IMR-90 (cell line): Measurements from ENCODE around the gene SRMS. TPM values are rescaled to one million over a fixed set of nuclear protein-coding genes. Genes with fewer than 3 reads are reported as not detected.

Experiments used
- ATAC-seq: fragments of 200-7000 bp; cut with Tn5 transposase; 2 replicates; pipeline ENCODE4 v1.9.1; 2020; ENCODE audit warnings: low read depth, mild to moderate bottlenecking, moderate library complexity
- BruUV-seq: library from RNA; stranded (reverse); fragments of 400-500 nt; replicated peaks from 2 replicates; lab custom pipeline; 2021; lab: Mats Ljungman, UMichigan
- CTCF ChIA-PET: fragments of 300-600 bp; formaldehyde crosslinking; extraction: SDS; loops from one replicate; lab custom pipeline; 2021; ENCODE audit warnings: antibody characterized with exemption; lab: Yijun Ruan, JAX
- POLR2A ChIA-PET: fragments of 300-600 bp; sonication (Branson Sonifier 250); formaldehyde crosslinking; loops from one replicate; lab custom pipeline; 2022; ENCODE audit warnings: antibody characterized with exemption; ENCODE audit not compliant: unreplicated experiment; lab: Charles Lee
- DNase-seq: peaks from one replicate; pipeline ENCODE4 v3.0.0; 2013
- H2AFZ ChIP-seq: replicated peaks from 2 replicates; pipeline ENCODE3; 2013; ENCODE audit warnings: low read length, mild to moderate bottlenecking; ENCODE audit not compliant: poor library complexity
- H2AK5ac ChIP-seq: 2 replicates; pipeline ENCODE4 v1.6.1; 2013; ENCODE audit warnings: low read depth, low read length, inconsistent platforms
- H2AK9ac ChIP-seq: replicated peaks from 2 replicates; pipeline ENCODE3; 2013; ENCODE audit warnings: mild to moderate bottlenecking, low read depth, low read length, moderate library complexity; ENCODE audit not compliant: poor library complexity
- H2BK120ac ChIP-seq: 2 replicates; pipeline ENCODE4 v1.6.1; 2013; ENCODE audit warnings: low read depth, low read length, inconsistent platforms
- H2BK15ac ChIP-seq: 3 replicates; pipeline ENCODE4 v1.6.1; 2013; ENCODE audit warnings: low read depth, low read length, inconsistent platforms
- H2BK20ac ChIP-seq: 2 replicates; pipeline ENCODE4 v1.6.1; 2013; ENCODE audit warnings: low read depth, mild to moderate bottlenecking, inconsistent platforms, low read length, moderate library complexity
- H2BK5ac ChIP-seq: 2 replicates; pipeline ENCODE4 v1.6.1; 2013; ENCODE audit warnings: mild to moderate bottlenecking, low read depth, low read length, inconsistent platforms; ENCODE audit not compliant: poor library complexity, severe bottlenecking
- H3K14ac ChIP-seq: replicated peaks from 2 replicates; pipeline ENCODE4 v1.6.1; 2013; ENCODE audit warnings: low read depth, low read length, inconsistent platforms
- H3K18ac ChIP-seq: 2 replicates; pipeline ENCODE4 v1.6.1; 2013; ENCODE audit warnings: low read depth, low read length, control low read depth
- H3K23ac ChIP-seq: 2 replicates; pipeline ENCODE4 v1.6.1; 2013; ENCODE audit warnings: low read depth, low read length, inconsistent platforms
- H3K27ac ChIP-seq: 2 replicates; pipeline ENCODE4 v1.5.1; 2013; ENCODE audit warnings: mild to moderate bottlenecking, control low read depth, low read length; ENCODE audit not compliant: insufficient read depth
- H3K27me3 ChIP-seq: 2 replicates; pipeline ENCODE4 v1.6.1; 2013; ENCODE audit warnings: low read length; ENCODE audit not compliant: control insufficient read depth, insufficient read depth
- H3K36me3 ChIP-seq: 2 replicates; pipeline ENCODE4 v1.6.1; 2013; ENCODE audit warnings: low read length, mixed read lengths; ENCODE audit not compliant: control insufficient read depth, insufficient read depth
- H3K4ac ChIP-seq: 2 replicates; pipeline ENCODE4 v1.6.1; 2013; ENCODE audit warnings: low read depth, low read length, inconsistent platforms
- H3K4me1 ChIP-seq: 2 replicates; pipeline ENCODE4 v1.6.1; 2013; ENCODE audit warnings: low read length, mixed read lengths; ENCODE audit not compliant: control insufficient read depth, insufficient read depth
- H3K4me2 ChIP-seq: 2 replicates; pipeline ENCODE4 v1.6.1; 2013; ENCODE audit warnings: low read depth, mild to moderate bottlenecking, control low read depth, low read length, moderate library complexity
- H3K4me3 ChIP-seq: 2 replicates; pipeline ENCODE4 v1.5.1; 2013; ENCODE audit warnings: low read depth, mild to moderate bottlenecking, control low read depth, low read length, moderate library complexity; ENCODE audit not compliant: insufficient read depth
- H3K56ac ChIP-seq: 2 replicates; pipeline ENCODE4 v1.6.1; 2013; ENCODE audit warnings: low read length, inconsistent platforms; ENCODE audit not compliant: insufficient read depth; ENCODE audit errors: extremely low read depth
- H3K79me1 ChIP-seq, 2 experiments: 2 replicates each; pipeline ENCODE4 v1.6.1; 2013; ENCODE audit warnings: low read length in 2 of 2, inconsistent platforms in 1 of 2, low read depth in 1 of 2
- H3K9ac ChIP-seq: 2 replicates; pipeline ENCODE4 v1.6.1; 2013; ENCODE audit warnings: low read depth, low read length, control low read depth
- H3K9me1 ChIP-seq: 2 replicates; pipeline ENCODE4 v1.6.1; 2013; ENCODE audit warnings: low read length, inconsistent platforms; ENCODE audit not compliant: insufficient read depth
- H3K9me3 ChIP-seq: 2 replicates; pipeline ENCODE4 v1.6.1; 2013; ENCODE audit warnings: low read length; ENCODE audit not compliant: control insufficient read depth, insufficient read depth
- H4K20me1 ChIP-seq: 2 replicates; pipeline ENCODE4 v1.6.1; 2013; ENCODE audit warnings: low read length, inconsistent platforms; ENCODE audit not compliant: insufficient read depth
- H4K5ac ChIP-seq: 2 replicates; pipeline ENCODE4 v1.6.1; 2013; ENCODE audit warnings: mild to moderate bottlenecking, low read depth, low read length, control low read depth
- H4K8ac ChIP-seq, 2 experiments: 2 replicates each; pipeline ENCODE4 v1.6.1; 2013; ENCODE audit warnings: low read depth in 2 of 2, low read length in 2 of 2, control low read depth in 1 of 2, inconsistent platforms in 1 of 2
- H4K91ac ChIP-seq: 2 replicates; pipeline ENCODE4 v1.6.1; 2013; ENCODE audit warnings: low read depth, low read length, inconsistent platforms; ENCODE audit not compliant: insufficient read depth
- CHD1 ChIP-seq: IDR thresholded peaks from 2 replicates; pipeline ENCODE4 v1.6.1; 2012; ENCODE audit warnings: low read depth, low read length, improper control_type of control experiment
- CTCF ChIP-seq: conservative IDR thresholded peaks from 2 replicates; pipeline ENCODE4 v1.5.1; 2012; ENCODE audit warnings: mild to moderate bottlenecking, low read depth, low read length, improper control_type of control experiment
- MAZ ChIP-seq: IDR thresholded peaks from 2 replicates; pipeline ENCODE4 v1.6.1; 2012; ENCODE audit warnings: low read depth, mild to moderate bottlenecking, low read length, improper control_type of control experiment, moderate library complexity, borderline replicate concordance
- NFE2L2 ChIP-seq: fragments of 150-350 bp; IDR thresholded peaks from 2 replicates; pipeline ENCODE4 v1.6.1; 2016; ENCODE audit warnings: low read depth, mild to moderate bottlenecking, low read length
- RAD21 ChIP-seq: IDR thresholded peaks from 2 replicates; pipeline ENCODE4 v1.6.1; 2012; ENCODE audit warnings: low read length, improper control_type of control experiment
- RCOR1 ChIP-seq: IDR thresholded peaks from 2 replicates; pipeline ENCODE4 v1.6.1; 2012; ENCODE audit warnings: mild to moderate bottlenecking, low read length, improper control_type of control experiment; ENCODE audit not compliant: insufficient replicate concordance
- RFX5 ChIP-seq: IDR thresholded peaks from 2 replicates; pipeline ENCODE4 v1.8.0; 2012; ENCODE audit warnings: low read depth, mild to moderate bottlenecking, low read length, moderate library complexity
- SMC3 ChIP-seq: fragments of 150-350 bp; IDR thresholded peaks from 2 replicates; pipeline ENCODE4 v1.6.1; 2016; ENCODE audit warnings: low read depth, mild to moderate bottlenecking, antibody characterized with exemption, low read length, moderate library complexity
- WGBS, 2 experiments: methylation state at CpG; one replicate each; pipeline versions ENCODE4 v1.1.5 to v1.1.7; 2013; ENCODE audit warnings: missing lambda C conversion rate in 2 of 2; ENCODE audit not compliant: insufficient read length in 1 of 2; ENCODE audit errors: extremely low coverage in 2 of 2; 5-methylcytosine and 5-hydroxymethylcytosine counted together
- dilution Hi-C: fragments of 300-500 bp; cut with HindIII; formaldehyde crosslinking; loops from one replicate; pipeline ENCODE4 v1.14.3; 2018; ENCODE audit warnings: low sequenced_read_pairs; ENCODE audit not compliant: unreplicated experiment
- in situ Hi-C: fragments of 300-500 bp; cut with MboI; formaldehyde crosslinking; loops from 3 replicates; pipeline ENCODE4 v1.14.3; 2019; ENCODE audit warnings: low sequenced_read_pairs, inconsistent platforms, mixed read lengths
- intact Hi-C: fragments of 100-400 bp; cut with micrococcal nuclease; formaldehyde crosslinking; loops from 2 replicates; pipeline ENCODE4 v1.10.0; 2022
- polyA plus RNA-seq, 3 experiments: library from polyadenylated mRNA; depleted of rRNA; stranded (reverse); fragments of >200 nt; gene quantifications; 2 replicates each; pipeline ENCODE4 v1.2.3, GENCODE V29; 2012; ENCODE audit warnings: low replicate concordance in 1 of 3
- total RNA-seq: library from RNA; depleted of rRNA; stranded (reverse); fragments of >200 nt; gene quantifications from 2 replicates; pipeline ENCODE4 v1.2.3, GENCODE V29; 2012

Gene SRMS
- total and polyA plus RNA-seq, 2 of the 4 experiments (the other 2 are of a cell fraction): not detected

- ChIA-PET POLR2A (no interaction called here), CTCF (interaction anchor here (0.5 to 1.2 kb wide), 4 partner anchors 14 to 155 kb away, joined by 3 to 8 read pairs (median 4); partner anchors contain the start of gene PPDPF)
- 0 out of 2 replicates have a peak, but pooled peaks cover 3% of the 10 kb centered on the region for H3K4me1 ChIP-seq
- H3K4me2 ChIP-seq: peak overlapping the region; percentile 93
- 10% methylated on average over 14 of the region's 48 CpGs; no CpG with 5 or more reads in 1 of the 2 experiments for WGBS, 2 experiments
- H2BK15ac ChIP-seq: no peak overlapping the region
- H3K18ac ChIP-seq: no peak overlapping the region
- peaks cover 15% of the 10 kb centered on the region for H3K27me3 ChIP-seq
- dilution Hi-C loops: no loop called here
- H3K56ac ChIP-seq: no peak overlapping the region
- intact Hi-C loops: no loop called here
- BruUV-seq: no TSS peak
- no peaks in the 10 kb centered on the region for H3K36me3 ChIP-seq
- no peak overlapping the region for H2BK20ac ChIP-seq
- H3K9me3 ChIP-seq: no peaks in the 10 kb centered on the region
- in situ Hi-C loops: no loop called here
- H3K79me1 ChIP-seq: no peaks in the 10 kb centered on the region
- peak overlapping the region; percentile 82 for H2AFZ ChIP-seq
- DNase-seq: peak; percentile 28
- H4K20me1 ChIP-seq: peaks cover 4% of the 10 kb centered on the region
- no peak overlapping the region for H3K14ac ChIP-seq
- H3K4ac ChIP-seq: no peak overlapping the region
- no peak overlapping the region for H2BK5ac ChIP-seq
- no peaks in the 10 kb centered on the region for H3K9me1 ChIP-seq
- peak overlapping the region; percentile 27; the same call in 1 of the 2 replicates for H3K4me3 ChIP-seq
- peak; percentile 75 for TF ChIP-seq CTCF
- peak; percentile 66 for TF ChIP-seq RCOR1
- TF ChIP-seq RAD21: peak; percentile 58
- TF ChIP-seq CHD1: no peak
- peak; percentile 33; the same call in 1 of the 2 replicates for TF ChIP-seq MAZ
- peak; percentile 58 for TF ChIP-seq SMC3
- TF ChIP-seq RFX5: no peak
- TF ChIP-seq NFE2L2: no peak
- no peak overlapping the region for H4K5ac ChIP-seq
- H3K27ac ChIP-seq: no peak overlapping the region
- H4K8ac ChIP-seq: no peak overlapping the region
- H2AK5ac ChIP-seq: no peak overlapping the region
- H3K23ac ChIP-seq: no peak overlapping the region
- ATAC-seq: peak; percentile 82
- no peak overlapping the region for H4K91ac ChIP-seq
- H3K9ac ChIP-seq: no peak overlapping the region
- H2BK120ac ChIP-seq: no peak overlapping the region
- H2AK9ac ChIP-seq: no peak overlapping the region
Measured at GRCh38 chr20:63495741-63496595, 51.6 kb downstream of the SRMS start.
